NOMO-1 treated with dmso at 0.1 percent for 144 hours (cell line): ENCODE measurements around the gene NT5DC3.
"Not testable (repeated sequence)": the region's sequence is repeated elsewhere in the genome, so short reads cannot be mapped to it uniquely, and the experiment has no call there.

Source experiments
- DNase-seq: peaks from one replicate; lab custom pipeline; 2025; ENCODE audit not compliant: unreplicated experiment; lab: John Stamatoyannopoulos, UW

Gene NT5DC3

DNA sequence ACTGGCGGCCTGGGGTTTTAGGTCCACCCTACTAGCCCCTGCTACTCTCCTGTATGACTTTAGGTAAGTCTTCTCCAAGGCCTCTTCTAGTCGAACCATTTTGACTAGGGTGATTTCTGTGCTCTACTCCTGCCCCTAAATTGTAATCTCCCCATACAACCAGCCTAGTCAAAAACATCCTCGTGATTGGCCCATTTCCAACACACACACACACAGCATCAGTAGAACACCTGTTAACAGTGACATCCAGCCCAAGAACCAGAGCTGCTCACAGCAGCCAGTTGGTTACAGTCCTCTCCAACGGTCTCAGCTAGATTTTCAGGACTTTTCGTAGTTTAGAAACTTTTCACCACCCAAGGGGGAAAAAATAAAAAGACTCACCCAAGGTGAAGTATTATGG, 30.9 kb downstream of the NT5DC3 start:
- DNase-seq = no peak

DNA sequence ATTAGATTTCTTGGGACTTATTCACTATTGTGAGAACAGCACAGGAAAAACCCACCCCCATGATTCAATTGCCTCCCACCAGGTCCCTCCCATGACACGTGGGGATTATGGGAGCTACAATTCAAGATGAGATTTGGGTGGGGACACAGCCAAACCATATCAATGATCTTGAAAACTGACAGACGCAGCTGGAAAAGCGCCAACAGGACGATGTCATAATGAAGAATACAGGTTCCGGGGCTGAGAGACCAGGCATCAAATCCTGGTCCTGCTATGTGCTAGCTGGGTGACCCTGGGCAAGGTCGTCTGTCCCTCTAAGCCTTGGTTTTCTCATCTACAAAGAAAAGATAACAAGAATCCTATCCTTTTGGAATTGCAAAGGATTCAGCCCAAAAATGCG, 31.4 kb downstream of the NT5DC3 start:
- DNase-seq = not testable (repeated sequence)

DNA sequence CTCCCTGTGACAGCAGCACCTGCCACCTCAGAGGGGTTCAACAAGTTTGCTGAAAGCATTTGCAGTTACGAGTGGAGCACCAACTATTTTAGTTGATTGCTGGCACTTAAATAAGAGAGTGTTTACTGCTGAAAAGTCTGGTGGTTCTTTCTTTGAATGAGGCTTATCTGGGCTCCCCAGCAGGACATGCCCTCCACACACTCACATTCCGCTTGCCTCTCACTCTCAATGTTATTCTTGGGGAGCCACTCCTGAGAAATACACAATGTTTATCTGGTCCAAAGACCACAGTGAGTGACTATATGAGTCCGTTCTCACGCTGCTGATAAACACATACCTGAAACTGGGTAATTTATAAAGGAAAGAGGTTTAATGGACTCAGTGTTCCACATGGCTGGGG, 31.9 kb downstream of the NT5DC3 start:
- no peak for DNase-seq

DNA sequence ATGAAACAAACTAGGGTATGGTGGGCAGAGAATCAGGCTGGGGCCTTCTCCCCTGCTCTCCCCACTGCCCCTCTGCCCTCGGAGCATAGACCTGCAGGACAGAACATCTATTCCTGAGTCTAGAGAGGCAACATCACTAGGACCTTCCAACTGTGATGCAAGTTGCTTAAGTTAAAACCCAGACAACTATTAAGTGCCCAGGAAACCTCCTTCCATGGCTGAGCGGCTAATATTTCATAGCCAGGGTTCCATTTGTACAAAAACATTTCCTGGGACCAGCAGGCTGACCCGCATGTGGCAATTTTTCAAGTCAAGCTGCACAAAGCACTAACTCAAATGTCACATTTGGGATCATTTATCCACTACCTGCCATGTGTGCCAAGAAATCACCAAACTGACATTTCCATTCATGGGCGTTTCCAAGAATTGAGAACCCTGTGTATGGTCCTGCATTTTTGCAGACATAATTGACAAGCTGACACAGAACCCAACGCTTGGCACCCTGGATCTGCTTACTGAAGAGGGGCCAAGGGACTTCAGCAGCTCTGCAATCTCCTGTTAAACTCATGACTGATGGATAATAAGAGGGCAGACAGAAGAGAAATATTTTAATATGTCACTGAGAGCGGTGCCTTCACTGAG, 32.7 kb downstream of the NT5DC3 start:
- no peak for DNase-seq

DNA sequence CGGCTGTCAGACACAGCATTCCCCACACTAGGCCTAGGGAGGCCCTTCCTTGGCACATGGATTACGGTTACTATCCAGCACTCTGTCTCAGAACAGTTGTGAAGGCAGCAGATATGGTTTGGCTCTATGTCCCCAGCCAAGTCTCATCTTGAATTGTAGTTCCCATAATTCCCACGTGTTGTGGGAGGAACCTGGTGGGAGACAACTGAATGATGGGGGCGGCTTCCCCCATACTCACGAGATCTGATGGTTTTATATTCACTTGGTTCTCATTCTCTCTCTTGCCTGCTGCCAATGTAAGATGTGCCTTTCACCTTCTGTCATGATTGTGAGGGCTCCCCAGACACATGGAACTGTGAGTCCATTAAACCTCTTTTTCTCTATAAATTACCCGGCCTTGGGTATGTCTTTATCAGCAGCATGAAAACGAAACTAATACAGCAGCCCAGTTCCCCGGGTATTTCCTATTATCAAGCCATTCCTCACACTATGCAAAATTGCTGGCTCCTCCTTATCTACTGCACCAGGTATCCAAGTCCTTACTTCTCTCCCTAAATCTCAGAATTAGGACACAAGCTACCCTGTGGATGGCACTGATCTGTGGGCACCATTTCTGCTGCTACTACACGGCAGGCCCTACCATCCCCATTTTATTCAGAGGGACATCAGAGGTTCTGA, 33.3 kb downstream of the NT5DC3 start:
- no peak for DNase-seq

DNA sequence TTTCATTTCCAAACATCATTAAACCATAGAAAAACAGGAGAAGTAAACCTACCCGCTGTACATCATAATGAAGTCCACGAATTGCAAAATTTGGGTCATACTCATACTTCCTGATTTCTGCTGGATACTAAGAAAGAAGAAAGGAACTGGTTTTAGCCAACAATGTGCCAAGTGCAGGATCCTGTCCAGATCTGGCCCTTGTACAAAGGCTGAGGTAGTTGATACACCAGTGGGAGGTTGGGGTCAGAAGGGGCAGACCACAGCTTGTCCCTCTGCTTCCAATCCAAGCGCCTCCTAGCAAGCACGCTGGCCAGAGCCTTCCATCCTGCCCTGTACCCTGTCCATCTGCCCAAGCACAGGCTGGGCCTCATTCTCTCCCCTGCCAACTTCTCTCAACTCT, 34.2 kb downstream of the NT5DC3 start:
- DNase-seq = peak; percentile 68

DNA sequence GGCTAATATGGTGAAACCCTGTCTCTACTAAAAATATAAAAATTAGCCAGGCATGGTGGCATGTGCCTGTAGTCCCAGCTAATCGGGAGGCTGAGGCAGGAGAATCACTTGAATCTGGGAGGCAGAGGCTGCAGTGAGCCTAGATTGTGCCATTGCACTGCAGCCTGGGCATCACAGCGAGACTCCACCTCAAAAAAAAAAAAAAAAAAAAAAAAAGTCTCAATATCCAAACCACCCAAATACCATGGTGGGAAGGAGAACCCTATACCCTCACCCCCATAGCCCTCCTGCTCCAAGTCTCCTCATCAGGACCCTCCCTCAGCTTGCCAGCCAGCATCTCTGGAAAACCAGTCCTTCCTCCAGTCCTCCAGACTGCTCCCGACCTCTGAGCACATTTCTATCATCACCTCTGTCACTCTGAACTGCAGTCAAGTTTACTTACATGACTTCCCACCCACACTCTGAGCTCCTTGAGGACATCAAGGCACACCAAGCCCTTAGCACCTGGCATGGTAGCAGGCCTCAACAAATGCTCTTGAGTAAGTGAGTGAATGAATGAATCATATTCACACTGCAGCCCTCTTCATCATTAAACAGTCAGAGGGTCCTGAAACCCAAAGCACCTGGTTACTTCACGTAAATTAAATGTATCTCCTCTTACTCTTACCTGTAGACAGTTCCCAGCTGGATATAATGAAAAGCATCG, 35.2 kb downstream of the NT5DC3 start:
- DNase-seq = no peak

DNA sequence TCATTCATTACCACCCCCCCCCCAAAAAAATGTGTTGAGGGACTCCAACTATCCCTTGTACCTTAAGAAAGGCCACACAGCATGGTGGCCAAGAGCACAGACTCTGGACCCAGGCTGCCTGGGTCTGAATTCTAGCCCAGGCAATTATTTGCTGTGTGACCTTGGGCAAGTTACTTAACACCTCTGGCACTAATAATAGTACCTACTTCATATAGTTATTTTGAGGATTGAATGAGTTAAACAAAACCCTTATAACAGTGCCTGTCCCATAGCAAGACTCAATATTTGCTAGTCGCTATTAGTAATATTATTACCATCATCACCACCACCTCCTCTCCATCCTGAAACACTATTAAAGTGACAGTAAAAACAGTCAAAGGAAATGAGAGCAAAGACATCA, 37.2 kb downstream of the NT5DC3 start:
- no peak for DNase-seq

DNA sequence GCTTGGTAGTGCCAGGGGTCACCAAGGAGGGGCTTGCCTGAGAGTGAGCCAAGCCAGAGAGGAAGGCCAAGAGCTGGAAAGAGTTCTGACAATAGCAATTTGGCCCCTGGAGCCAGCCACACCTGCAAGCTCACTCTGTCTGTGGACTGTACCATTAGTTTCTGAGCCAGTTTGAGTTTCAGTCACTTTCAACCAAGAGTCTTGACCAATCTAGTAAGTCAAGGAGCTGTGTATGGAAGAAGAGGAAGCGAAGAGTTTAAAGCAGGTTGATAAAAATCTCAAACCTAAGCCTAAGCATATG, 38.5 kb downstream of the NT5DC3 start:
- peak; percentile 1 for DNase-seq

DNA sequence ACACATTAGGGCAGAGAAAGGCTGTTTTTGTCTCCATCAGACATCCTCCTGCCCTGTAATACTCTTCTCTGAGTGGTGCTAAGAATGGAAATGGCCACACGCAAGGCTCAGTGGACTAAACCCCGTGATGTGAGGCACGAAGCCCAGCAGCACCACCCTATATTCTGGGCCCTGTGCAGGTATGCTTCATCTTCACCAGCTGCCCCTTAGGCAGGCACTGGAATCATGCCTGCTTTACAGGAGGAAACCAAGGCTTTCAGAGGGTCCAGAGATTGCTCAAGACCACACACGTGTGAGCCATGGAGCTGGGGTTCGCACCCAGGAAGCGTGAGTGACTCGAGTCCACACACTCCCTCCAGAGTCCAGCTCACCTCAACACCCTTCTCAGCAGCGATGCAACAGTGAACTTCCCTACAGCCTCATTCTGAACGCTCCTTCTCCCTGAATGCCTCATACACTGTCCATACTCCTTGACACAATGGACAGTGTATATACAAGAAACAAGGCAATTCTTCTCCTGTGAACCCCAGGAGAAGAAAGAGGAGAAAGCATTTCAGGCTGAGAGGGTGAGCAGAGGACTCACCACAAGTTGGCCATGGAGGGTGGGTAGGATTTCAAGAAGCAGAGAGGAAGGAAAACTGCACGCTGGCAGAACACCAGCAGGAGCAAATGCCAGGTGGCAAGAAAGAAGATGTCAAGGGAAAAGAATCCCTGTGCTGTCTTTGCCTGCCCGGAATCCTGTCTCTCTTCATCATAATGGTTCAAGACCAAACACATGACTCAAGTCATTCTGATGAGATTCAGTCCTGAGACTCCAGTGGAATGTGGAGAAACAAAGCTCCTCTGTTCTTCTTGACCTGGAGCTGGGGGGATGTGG, 39.1 kb downstream of the NT5DC3 start:
- no peak for DNase-seq

DNA sequence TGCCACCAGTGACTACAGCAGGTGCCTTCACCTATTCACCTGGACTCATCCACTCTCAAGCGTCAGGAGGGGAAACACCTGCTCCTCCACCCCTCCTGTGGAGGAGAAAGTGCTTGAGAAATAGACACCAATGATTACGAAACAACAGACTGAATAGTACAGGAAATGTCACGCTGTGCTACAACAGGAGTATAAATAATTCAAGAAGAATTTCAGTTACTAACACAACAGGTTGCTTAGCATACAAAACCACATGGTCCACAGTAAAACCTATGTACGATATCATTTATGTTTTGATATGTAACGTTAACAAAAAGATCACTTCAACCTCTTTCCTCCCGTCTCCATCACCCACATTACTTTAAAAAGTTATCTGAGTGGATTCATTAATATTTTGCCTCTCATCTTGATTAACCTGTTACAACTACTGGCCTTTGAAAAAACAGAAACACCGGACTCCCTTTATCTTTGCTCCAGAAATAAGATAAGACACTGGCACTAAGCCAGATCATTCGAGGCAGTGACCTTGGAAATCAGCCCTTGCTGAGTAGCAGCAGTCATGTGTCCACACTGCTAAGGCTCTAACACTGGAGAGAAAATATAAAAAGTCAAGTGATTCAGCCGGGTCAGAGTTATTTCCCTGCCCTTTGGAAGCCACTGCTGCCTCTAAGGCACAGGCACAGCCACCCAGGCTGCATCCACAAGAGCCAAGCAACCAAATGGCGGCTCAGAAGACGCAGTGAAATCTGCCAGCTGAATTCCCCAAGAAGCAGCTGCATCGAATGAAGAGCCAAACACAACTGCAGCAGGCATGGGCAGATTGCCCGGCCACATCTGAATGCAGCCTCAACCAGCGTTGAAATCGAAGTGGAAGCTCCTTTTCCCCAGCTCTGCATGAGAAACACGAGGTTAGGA, 40.9 kb downstream of the NT5DC3 start:
- no peak for DNase-seq

DNA sequence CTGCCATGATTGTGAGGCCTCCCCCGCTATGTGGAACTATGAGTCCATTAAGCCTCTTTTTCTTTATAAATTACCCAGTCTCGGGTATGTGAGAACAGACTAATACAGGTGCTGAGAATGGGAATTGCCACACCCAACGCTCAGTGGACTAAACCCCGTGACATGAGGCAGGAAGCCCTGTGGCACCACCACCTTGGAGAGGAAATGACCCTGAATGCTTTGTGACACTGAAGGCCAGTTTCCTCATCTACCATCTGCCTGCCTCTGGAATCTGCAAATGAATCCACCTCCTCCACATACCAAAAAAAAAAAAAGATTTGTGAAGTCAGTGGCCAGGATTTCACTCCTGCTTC, 41.6 kb downstream of the NT5DC3 start:
- peak; percentile 24 for DNase-seq

DNA sequence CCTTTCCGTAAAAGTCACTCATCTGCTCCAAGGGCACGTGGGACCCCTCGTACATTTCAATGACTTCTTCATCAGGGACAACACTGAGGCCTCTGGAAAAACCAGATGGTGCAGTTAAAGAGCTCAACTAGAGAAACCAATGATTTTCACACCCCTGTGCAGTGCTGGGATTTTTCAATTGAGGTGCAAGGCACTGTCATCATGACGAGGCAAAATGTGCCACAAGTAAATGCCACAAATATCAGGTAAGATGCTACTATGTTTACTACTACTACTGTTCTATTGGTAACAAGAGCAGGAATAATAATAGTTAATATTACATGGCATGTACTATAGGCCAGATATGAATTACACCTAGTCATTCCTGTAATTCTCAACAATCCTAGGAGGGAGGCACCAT, 42.4 kb downstream of the NT5DC3 start:
- no peak for DNase-seq

DNA sequence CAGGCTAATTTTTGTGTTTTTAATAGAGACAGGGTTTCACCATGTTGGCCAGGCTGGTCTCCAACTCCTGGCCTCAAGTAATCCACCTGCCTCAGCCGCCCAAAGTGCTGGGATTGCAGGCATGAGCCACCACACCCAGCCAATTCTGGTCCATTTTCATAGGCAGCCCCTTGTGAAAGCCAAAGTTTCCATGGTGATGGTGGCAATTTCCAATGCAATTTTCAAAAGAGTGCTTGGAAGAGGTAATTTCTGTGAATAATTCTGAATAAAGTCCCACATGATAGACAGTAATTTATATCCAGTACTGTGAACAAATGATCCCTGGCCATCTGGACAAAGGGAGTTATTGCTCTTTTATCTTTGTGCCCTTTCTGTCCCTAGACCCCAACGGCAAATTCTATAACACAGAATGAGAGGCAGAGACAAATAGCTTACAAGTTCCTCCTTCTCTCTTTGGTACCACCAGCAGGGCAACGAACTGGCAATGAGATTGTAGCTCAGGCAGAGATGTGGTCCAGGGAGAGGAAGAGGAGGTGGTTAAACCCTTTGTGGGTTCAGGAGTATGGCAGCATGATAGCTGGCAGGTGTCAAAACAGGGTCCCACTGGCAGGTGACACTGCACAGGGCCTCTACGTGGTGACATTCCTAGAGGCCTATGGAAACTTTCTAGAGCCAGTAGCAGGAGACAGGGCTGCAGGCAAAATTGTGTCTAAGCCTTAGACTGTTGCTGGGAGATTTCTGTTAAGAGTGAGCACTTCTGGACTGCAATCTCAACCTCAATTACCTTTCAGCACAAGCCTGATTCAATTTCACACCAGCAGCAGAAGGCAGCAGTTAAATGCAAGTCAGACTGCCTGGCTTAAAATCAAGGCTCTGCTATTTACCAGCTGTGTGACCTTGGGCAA, 46.5 kb downstream of the NT5DC3 start:
- no peak for DNase-seq

DNA sequence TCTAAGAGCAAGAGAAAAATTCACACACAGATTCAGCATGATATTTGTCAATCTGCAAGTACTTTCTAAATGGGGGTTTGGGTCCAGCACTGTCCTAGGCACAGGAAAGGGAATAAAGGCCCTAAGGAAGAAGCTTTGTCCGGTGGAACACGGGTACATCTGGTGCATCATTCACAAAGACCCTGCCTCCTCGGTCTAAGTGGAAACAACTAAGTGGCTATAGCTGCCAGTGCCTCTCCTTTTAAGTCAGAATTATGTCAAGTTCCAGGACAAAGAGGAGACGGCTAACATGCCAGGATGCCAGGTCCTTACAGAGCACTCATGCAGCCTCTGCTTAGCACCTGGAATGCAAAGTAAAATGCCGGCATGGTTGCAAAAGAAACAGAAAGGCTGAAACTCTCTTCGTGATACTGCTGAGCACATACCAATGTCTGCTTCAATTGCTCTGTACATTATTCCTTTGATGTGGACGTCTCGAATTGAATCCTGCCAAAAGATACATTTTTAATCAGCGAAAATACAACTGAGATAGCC, 47.5 kb downstream of the NT5DC3 start:
- DNase-seq = no peak

DNA sequence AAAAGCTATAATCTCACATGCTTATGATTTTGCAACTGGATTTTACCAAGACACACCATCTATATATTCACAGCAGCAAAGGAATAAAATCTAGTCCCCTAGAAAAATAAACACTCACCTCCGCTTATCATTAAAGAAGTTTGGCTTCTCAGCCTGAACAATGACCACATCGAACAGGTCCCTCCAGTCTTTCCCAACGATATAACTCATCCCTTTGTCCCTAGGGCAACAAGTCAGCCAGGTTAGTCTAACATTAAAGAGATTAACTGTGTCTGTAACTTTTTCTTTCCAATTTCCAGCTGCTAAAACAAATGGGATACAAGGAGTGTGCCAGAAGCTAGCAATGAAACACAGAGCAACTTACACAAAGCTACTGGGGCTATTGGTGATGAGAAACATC, 48.0 kb downstream of the NT5DC3 start:
- no peak for DNase-seq

DNA sequence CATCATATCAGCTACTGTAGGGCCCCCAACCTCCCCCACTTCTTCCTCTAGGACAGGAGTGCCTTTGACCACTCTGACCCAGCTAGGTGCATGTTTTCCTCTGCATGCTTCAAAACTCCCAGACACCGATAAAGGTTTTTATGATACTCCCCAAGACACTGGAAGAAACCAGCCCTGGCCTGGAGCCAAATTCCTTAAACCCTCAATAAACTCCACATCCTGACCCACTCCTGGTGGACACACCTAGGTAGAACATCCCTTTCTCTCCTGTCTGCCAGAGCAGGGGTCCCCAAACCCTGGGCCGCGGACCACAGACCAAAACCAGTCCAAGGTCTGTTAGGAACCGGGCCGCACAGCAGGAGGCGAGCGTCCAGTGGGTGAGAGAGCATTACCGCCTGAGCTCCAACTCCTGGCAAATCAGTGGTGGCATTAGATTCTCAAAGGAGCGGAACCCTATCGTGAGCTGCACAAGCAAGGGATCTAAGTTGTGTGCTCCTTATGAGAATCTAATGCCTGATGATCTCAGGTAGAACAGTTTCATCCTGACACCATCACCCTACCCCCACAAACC, 49.6 kb downstream of the NT5DC3 start:
- DNase-seq = no peak

DNA sequence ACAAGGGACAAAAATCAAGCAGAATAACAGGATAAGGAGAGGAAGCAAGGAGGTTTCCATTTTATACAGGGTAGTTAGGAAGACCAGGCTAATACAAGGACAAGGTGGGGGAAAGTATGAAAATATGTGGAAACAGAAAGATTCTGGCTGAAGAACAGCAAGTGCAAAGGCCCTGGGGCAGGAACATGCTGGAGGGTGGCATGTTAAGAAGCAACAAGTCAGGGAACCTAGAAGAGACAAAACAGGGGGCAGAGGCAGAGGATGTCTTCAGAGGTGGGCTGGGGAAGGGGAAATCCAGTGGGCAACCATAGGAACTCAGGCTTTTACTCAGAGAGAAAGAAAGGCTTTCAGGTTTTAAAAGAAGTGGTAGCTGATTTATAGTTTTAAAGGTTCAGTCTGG, 54.8 kb downstream of the NT5DC3 start:
- DNase-seq = no peak
